Measurements from ENCODE around the gene FNDC3A. TPM values are rescaled to one million over a fixed set of nuclear protein-coding genes. Genes with fewer than 3 reads are reported as not detected.

Gene FNDC3A
- total RNA-seq, 1 experiment from 2014 or later, result 24.3 TPM

GRCh38 chr13:49171359-49171758 lies 195.6 kb downstream of the FNDC3A start:
- in situ Hi-C loops (cut with HindIII; ENCODE audit: low pct_unique_long_range_greater_than_20kb, low sequenced_read_pairs) (no loop called here), intact Hi-C loops (cut with micrococcal nuclease; ENCODE audit: unreplicated experiment) (no loop called here)
- ATAC-seq, result no peak
- no peak overlapping the region for H3K27ac ChIP-seq (ENCODE audit: low read length)
- no peaks in the 10 kb centered on the region; the same call in 1 of the 2 replicates for H3K36me3 ChIP-seq (ENCODE audit: control insufficient read depth, insufficient read depth, low read length)
- TF ChIP-seq, protein P1, sequence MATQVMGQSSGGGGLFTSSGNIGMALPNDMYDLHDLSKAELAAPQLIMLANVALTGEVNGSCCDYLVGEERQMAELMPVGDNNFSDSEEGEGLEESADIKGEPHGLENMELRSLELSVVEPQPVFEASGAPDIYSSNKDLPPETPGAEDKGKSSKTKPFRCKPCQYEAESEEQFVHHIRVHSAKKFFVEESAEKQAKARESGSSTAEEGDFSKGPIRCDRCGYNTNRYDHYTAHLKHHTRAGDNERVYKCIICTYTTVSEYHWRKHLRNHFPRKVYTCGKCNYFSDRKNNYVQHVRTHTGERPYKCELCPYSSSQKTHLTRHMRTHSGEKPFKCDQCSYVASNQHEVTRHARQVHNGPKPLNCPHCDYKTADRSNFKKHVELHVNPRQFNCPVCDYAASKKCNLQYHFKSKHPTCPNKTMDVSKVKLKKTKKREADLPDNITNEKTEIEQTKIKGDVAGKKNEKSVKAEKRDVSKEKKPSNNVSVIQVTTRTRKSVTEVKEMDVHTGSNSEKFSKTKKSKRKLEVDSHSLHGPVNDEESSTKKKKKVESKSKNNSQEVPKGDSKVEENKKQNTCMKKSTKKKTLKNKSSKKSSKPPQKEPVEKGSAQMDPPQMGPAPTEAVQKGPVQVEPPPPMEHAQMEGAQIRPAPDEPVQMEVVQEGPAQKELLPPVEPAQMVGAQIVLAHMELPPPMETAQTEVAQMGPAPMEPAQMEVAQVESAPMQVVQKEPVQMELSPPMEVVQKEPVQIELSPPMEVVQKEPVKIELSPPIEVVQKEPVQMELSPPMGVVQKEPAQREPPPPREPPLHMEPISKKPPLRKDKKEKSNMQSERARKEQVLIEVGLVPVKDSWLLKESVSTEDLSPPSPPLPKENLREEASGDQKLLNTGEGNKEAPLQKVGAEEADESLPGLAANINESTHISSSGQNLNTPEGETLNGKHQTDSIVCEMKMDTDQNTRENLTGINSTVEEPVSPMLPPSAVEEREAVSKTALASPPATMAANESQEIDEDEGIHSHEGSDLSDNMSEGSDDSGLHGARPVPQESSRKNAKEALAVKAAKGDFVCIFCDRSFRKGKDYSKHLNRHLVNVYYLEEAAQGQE (IDR thresholded peaks at IDR 0.05; ENCODE audit: insufficient read depth in 1 of 2, low read depth in 2 of 2, low read length in 1 of 2), result no peak
- no peak for TF ChIP-seq SIN3A (IDR thresholded peaks at IDR 0.05; ENCODE audit: borderline replicate concordance, insufficient read depth, low read depth, low read length)
- TF ChIP-seq TCF7L2 (IDR thresholded peaks at IDR 0.05; ENCODE audit: low read depth, low read length), result no peak
- TF ChIP-seq, protein P2, sequence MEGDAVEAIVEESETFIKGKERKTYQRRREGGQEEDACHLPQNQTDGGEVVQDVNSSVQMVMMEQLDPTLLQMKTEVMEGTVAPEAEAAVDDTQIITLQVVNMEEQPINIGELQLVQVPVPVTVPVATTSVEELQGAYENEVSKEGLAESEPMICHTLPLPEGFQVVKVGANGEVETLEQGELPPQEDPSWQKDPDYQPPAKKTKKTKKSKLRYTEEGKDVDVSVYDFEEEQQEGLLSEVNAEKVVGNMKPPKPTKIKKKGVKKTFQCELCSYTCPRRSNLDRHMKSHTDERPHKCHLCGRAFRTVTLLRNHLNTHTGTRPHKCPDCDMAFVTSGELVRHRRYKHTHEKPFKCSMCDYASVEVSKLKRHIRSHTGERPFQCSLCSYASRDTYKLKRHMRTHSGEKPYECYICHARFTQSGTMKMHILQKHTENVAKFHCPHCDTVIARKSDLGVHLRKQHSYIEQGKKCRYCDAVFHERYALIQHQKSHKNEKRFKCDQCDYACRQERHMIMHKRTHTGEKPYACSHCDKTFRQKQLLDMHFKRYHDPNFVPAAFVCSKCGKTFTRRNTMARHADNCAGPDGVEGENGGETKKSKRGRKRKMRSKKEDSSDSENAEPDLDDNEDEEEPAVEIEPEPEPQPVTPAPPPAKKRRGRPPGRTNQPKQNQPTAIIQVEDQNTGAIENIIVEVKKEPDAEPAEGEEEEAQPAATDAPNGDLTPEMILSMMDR (IDR thresholded peaks at IDR 0.05), result no peak
- TF ChIP-seq POLR2AphosphoS5 (IDR thresholded peaks at IDR 0.05; ENCODE audit: low read depth, low read length), result no peak
- no peak overlapping the region for H3K4me3 ChIP-seq (ENCODE audit: low read depth in 2 of 2, low read length in 2 of 2)
- H3K4me1 ChIP-seq (ENCODE audit: control insufficient read depth, insufficient read depth, low read length), result no peaks in the 10 kb centered on the region
- DNase-seq (ENCODE audit: low read depth, low spot score), result no peak
- ChIA-PET CTCF (no interaction called here), POLR2A (no interaction called here)
- H3K27me3 ChIP-seq (ENCODE audit: control insufficient read depth, insufficient read depth, low read length), result no peaks in the 10 kb centered on the region
- no peaks in the 10 kb centered on the region for H3K9me3 ChIP-seq (ENCODE audit: control insufficient read depth, insufficient read depth, low read depth, low read length)
- no TSS peak for BruUV-seq (replicated peaks)

GRCh38 chr13:49183672-49184325 lies 208.1 kb downstream of the FNDC3A start:
- peaks cover 5% of the 10 kb centered on the region; the same call in 1 of the 2 replicates for H3K36me3 ChIP-seq (ENCODE audit: control insufficient read depth, insufficient read depth, low read length)
- TF ChIP-seq, protein P1 (IDR thresholded peaks at IDR 0.05; ENCODE audit: insufficient read depth in 1 of 2, low read depth in 2 of 2, low read length in 1 of 2), result no peak
- TF ChIP-seq TCF7L2 (IDR thresholded peaks at IDR 0.05; ENCODE audit: low read depth, low read length), result no peak
- TF ChIP-seq SIN3A (IDR thresholded peaks at IDR 0.05; ENCODE audit: borderline replicate concordance, insufficient read depth, low read depth, low read length), result no peak
- no peak for TF ChIP-seq POLR2AphosphoS5 (IDR thresholded peaks at IDR 0.05; ENCODE audit: low read depth, low read length)
- TF ChIP-seq, protein P2 (IDR thresholded peaks at IDR 0.05), result no peak
- no peaks in the 10 kb centered on the region for H3K27me3 ChIP-seq (ENCODE audit: control insufficient read depth, insufficient read depth, low read length)
- no peak overlapping the region for H3K4me3 ChIP-seq (ENCODE audit: low read depth in 2 of 2, low read length in 2 of 2)
- no peaks in the 10 kb centered on the region for H3K4me1 ChIP-seq (ENCODE audit: control insufficient read depth, insufficient read depth, low read length)
- POLR2A ChIA-PET, result no interaction called here
- CTCF ChIA-PET, result no interaction called here
- no peak for ATAC-seq
- BruUV-seq (replicated peaks), result no TSS peak
- H3K9me3 ChIP-seq (ENCODE audit: control insufficient read depth, insufficient read depth, low read depth, low read length), result no peaks in the 10 kb centered on the region
- H3K27ac ChIP-seq (ENCODE audit: low read length), result no peak overlapping the region
- in situ Hi-C loops (cut with HindIII; ENCODE audit: low pct_unique_long_range_greater_than_20kb, low sequenced_read_pairs), result no loop called here
- DNase-seq (ENCODE audit: low read depth, low spot score), result no peak
- intact Hi-C loops (cut with micrococcal nuclease; ENCODE audit: unreplicated experiment), result no loop called here
